Transverse colon (tissue), 4 donors: Measurements from ENCODE around the gene HIVEP3.

Experiments used
- CTCF ChIP-seq, 5 experiments: fragments of 200-600 bp in 3 of 5; fragments of 450-650 bp in 2 of 5; sonication (generic) in 3 of 5; IDR thresholded peaks; 1 replicate in 2 of 5; 2 replicates in 3 of 5; pipeline ENCODE4 v1.5.1; 2016 to 2017; ENCODE audit warnings: antibody characterized with exemption in 5 of 5, inconsistent platforms in 3 of 5, mild to moderate bottlenecking in 2 of 5, moderate library complexity in 1 of 5
- POLR2A ChIP-seq: fragments of 450-650 bp; IDR thresholded peaks from one replicate; pipeline ENCODE4 v1.6.1; 2016; ENCODE audit warnings: antibody characterized with exemption, mild to moderate bottlenecking, moderate library complexity
- POLR2AphosphoS5 ChIP-seq, 3 donors: sonication (generic); formaldehyde crosslinking; IDR thresholded peaks; one replicate each; pipeline ENCODE4 v1.6.1; 2016; ENCODE audit warnings: antibody characterized with exemption in 3 of 3

GRCh38 chr1:41683681-41684500 lies 234.8 kb downstream of the HIVEP3 start:
- TF ChIP-seq CTCF (IDR thresholded peaks at IDR 0.05) (no peak), POLR2A (no peak), POLR2AphosphoS5 (IDR thresholded peaks at IDR 0.05) (no peak)
